DMS 273 (cell line): Measurements from ENCODE around the gene E2F6.

Experiments used
- DNase-seq: peaks from one replicate; lab custom pipeline; 2025; ENCODE audit not compliant: unreplicated experiment; lab: John Stamatoyannopoulos, UW

E2F6 gene, protein sequence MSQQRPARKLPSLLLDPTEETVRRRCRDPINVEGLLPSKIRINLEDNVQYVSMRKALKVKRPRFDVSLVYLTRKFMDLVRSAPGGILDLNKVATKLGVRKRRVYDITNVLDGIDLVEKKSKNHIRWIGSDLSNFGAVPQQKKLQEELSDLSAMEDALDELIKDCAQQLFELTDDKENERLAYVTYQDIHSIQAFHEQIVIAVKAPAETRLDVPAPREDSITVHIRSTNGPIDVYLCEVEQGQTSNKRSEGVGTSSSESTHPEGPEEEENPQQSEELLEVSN

DNA sequence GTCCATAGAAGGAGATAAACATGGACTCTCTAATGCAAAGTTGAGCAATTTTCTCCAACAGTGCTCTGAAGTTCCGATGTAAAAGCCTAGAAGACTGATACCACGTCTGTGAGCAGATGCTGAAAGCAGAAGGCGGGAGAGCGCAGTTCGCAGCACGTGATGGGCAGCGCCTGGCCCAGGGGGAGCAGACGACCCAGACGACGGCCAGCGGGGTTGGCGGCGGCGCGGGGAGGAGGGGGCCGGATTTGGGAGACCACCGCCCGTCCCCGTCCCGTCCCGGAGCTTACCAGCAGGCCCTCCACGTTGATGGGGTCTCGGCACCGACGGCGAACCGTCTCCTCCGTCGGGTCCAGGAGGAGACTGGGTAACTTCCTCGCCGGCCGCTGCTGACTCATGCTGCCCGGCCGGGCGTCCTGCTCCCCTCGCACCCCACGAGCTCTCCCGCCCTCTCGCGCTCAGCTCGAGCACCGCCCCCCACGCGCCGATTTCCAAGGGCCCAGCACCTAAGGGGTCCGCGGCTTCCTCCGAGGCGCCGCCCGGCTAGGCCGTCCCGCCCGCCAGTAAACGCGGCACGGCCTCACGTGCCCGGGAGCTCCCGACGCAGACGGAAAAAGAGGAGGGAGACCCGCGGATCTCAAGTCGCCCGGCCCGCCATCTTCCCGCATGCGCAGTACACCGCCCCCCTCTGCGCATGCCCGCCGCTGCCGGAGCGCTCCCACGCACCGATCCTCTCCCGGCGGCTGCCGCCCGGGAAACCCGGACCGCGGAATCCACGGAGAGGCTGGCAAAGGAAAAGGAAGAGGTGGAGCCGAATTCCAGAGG, at the start of gene E2F6:
TSS of gene E2F6 (minus strand) at position 677 of the 822 bp plus-strand sequence. CDS start at position 395, 282 bp downstream.
- DNase-seq: peak; percentile 99

DNA sequence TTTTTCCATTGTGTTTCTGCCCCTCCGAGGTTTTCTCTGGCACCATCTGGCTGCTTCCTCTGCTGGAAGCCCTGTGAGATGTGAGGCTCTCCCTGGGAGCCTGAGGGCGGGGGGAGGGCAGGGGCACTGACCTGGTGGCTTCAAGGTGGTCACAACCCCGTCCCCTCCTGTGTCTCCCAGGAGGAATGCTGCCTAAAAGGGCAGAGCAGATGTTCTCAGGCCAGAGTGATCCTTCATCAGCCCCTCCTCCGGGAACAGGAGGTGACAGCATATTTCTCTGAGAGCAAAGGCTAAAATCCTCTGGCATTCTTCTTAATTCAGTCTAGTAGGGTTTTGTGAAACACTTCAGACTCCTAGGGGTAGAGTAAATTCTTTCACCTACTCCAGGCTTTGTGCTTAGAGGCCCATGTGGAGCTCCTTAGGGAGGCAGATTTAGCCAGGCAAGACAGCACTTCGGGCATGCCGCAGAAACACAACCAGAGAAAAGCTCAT, 49.6 kb upstream of the E2F6 start:
- DNase-seq: peak; percentile 28

DNA sequence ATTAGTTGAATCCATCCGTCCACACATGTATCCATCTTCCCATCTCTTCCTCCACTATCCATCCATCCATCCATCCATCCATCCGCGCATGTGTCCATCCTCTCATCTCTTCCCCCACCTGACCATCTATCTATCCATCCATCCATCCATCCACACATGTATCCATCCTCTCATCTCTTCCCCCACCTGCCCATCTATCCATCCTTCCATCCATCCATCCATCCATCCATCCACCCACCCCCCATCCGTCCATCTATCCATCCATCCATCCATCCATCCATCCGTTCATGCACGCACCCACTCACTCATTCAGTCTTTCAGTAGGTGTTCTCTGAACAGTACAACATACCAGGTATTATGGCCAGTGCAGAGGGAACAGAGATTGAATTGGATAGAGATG, 48.9 kb upstream of the E2F6 start:
- DNase-seq: no peak

DNA sequence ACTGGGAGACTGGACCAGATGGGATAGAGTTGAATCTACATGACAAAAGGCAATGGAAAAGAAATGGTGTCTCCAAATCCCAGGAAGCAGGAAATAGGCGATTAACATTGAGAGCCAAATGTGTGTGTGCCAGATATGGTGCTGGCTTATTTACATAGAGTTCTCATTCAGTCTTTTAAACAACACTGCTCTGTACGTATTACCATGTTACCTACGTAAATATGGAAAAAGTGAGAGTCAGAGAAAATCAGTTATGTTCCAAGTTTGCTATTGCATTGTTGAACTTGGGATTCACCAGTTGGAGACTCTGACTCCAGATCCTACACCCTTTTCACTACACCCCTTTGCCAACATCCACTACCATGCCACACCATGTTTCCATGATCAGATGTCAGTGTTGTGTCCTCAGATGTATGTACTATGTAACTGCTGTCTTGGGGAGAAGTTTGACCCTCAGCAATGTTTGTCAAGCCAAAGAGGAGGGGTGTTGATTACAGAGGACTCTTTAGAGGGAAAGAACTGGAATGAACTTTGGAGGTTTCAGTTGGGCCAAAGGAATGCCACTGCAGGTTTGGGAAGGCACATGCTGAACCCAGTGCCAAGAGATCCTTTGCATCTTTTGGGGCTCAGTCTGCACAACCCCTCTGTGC, 48.2 kb upstream of the E2F6 start:
- DNase-seq: no peak

DNA sequence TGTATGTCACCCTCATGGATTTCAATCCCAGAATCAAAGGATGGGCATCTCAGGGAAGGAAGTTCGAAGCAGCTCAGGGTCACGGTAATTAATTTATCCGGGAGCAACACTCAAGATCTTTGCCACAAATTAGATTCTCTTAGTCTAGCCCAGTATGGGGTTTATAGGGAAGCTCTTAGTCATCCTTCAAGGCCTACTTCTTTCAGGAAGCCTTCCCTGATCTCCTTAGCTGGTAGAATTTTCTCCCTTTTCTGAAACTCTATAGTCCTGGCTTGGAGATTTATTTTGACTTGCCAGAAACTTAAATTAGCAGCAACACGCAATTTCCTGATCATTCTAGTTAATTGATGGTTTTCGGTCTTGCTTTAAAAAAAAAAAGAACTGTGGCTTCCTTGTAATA, 47.4 kb upstream of the E2F6 start:
- no peak for DNase-seq

DNA sequence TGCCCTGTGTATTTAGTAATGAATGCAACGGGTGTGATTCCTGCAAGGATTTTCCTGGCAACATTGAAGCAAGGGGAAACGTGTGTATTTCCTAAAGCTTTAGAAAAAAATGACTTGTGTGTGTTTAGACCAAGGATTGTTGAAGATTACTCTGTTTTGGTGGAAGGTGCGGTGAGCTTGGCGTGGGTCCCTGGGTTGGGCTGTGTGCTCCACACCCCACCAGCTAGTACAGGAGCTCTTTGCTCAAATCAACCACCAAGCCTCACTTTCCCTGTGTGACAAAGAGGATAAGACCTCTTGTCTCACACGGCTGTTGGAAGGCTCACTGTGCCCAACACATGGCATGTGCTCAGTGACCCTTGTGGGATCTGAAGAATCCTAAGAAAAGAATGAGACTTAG, 46.5 kb upstream of the E2F6 start:
- DNase-seq: no peak

DNA sequence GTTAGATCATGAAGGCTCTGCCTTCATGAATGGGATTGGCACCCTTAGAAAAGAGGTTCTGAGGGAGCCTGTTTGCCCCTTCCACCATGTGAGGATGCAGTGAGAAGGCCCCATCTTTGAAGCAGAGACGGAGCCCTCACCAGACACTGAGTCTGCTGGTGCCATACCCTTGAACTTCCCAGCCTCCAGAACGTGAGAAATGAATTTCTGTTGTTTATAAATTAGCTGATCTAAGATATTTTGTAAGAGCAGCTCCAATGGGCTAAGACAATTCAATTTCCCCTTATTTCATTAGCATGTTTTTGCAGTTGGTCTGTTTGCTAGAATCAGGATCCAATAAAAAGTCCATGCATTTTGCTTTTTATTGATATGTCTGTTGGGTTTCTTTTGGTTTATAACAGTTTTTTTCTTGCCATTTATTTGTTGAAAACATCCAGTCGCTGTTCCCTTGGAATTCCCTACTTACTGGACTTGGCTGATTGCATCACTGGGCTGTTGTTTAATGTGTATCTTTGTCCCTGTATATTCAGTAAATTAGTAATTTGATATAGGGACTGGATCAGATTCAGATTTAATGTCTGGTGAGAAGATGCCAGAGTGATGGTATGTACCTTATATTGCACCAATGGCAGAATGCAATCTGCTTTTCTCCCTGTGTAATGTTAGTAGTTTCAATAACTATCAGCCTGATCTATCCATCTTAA, 43.8 kb upstream of the E2F6 start:
- no peak for DNase-seq

DNA sequence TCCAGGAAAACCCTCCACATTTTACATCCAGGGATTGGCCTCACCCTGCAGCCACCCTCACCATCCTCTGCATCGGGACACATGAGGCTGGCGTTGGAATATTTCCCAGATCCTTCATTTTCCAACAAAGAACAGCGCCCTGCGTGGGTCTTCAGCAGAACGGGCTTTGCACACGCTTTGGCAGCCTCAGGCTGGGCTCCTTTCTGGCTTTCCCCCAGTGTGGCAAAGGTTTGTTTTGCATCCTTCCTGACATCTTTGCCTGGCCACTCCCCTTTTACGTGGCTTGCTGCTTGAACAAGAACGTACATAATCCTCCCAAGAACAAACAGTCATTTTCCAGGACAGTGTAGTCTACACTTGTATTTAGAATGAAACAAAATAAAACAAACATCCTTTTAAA, 42.3 kb upstream of the E2F6 start:
- no peak for DNase-seq

DNA sequence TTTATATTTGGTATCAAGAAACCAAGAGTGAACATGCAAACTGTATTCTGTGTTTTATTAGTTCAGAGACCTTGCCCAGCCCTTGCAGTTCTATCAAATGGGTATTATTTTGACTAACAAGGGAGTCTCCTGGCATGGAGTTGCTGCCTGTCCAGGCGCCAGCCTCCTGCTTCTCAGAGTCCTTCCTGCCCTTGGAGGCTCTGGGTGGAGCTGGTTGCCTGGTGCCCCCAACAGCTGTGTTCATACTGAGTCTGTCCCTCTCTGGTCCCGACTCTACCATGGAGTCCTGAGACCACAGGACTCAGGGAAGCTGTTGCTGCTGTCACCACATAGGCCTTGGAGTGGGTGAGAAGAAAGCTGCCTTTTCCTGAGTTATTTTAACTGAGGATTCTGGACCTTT, 41.6 kb upstream of the E2F6 start:
- no peak for DNase-seq

DNA sequence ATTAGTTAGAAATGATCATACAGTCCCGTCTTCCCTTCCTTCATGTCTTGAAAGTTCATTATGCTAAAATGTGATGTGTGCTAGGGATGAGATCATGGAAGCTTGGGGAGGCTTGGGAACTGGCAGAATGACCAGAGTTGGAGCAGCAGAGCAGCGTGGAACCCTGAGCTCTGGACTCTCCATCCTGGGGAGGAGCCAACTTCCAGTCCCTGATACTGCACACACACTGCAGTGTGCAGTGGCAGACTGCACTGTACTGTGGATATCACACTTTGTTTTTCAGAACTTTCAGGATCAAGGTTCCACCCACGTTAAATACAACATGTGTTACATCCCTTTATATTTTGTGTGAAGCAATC, 40.6 kb upstream of the E2F6 start:
- peak; percentile 19 for DNase-seq

DNA sequence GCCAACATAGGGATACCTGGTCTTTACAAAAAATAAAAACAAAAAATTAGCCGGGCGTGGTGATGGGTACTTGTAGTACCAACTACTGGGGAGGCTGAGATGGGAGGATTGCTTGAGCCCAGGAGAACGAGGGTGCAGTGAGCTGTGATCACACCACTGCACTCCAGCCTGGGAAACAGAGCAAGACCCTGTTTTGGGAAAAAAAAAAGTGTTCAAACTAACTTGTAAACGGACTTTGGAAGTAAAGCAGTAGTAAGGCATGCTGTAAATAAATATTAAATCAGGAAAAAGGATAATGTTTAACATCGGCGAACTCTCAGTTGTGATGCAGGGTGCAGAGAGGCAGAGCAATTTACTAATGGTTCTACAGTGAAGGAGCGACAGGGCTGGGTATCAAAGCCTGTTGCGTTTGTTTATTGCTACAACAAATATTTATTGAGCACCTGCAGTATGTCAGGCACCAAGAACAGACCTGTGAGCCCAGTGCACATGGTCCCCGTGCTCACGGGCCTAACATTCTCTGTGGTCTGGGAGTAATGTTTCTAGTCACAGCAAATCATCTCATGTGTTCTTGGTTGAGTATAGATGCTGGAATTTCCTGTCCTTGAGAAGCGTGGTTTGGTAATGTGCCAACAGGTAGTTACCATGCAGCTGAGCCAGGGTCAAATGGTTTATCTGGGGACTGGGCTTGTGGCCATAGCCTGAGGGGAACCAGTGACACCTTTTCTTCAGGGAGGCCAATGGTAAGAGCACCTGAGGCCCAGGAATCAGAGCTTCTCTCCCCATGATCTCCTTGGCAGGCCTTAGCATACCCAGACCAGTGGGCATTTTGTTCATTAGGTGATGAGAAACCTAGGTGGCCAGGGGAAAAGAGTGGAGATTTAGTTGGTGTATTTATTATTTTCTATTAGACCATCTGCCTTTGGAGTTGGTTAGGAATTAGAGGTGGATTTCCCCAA, 40.0 kb upstream of the E2F6 start:
- peak; percentile 10 for DNase-seq

DNA sequence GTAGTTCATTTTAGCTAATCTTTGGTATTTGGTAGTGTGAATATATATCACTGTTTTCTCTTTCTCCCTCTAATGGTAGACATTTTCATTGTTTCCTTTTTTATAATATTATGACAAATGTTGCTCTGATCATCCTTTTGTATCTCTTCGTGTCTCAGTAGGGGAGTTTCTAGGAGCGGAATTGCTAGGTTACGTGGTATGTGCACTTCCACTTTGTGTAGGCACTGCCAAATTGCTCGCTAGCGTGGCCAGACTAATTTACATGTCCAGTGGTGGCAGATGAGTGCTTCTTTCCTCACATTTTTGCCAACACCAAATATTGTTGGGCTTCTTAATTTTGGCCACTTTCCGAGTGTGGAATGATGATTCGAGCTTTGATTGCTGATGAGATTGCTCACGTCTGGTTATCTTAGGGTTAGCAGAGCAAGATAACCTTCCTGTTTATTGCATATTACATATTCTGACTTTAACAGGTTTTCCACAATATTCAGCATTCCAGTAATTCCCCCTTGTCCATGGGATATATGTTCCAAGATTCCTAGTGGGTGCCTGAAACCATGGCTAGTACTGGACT, 37.5 kb upstream of the E2F6 start:
- no peak for DNase-seq

DNA sequence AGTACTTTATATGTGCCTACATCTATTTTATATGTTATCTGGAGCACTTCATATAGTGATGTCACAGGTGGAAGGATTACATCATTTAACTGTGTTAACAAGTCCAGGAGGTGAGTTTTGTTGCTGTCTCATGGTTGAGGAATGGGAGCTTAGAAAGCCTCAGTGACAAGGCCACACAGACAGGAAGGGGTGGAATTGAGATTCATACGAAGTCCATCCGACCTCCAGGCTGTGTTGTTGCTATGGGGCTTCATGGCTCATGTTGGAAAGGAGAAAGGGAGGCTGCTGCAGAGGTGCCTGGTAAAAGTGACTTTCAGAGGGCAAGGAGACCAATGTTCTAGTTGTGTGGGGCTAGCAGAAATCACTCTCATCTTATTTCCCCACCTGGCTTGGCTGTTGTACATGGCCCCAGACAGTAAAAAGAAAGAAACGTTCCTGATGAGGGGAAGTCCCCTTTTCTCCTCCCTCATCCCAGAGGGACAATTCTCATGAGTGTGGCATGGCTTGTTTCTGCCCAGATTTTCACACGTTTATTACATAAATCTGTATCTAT, 36.9 kb upstream of the E2F6 start:
- peak; percentile 8 for DNase-seq

DNA sequence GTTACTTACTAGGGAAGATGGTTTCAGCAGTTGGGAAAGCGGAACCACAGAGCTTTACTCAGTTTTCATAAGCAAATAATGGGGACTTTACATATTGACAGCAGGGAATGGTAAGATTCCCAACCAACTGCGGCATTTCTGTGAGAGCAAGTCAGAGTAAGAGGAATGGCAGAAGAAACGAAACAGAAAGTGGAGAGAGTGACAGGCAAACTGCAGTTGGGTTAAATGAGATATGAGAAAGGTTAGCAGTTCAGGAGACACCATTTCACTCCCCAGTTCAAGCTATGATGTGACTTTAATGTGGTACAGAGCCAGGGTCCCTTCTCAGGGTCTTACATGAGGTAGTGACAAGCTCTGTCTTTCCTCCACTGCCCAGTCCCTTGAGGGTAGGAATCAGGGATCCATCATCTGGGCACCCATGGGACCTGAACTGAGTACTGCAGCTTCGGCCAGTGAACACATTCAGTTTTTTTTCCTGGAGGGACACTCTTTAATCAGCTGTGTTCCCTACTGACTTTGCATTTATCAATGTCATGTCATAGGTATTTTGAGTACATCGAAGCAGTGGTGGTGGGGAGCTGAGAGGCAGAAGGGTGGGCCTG, 34.8 kb upstream of the E2F6 start:
- no peak for DNase-seq

DNA sequence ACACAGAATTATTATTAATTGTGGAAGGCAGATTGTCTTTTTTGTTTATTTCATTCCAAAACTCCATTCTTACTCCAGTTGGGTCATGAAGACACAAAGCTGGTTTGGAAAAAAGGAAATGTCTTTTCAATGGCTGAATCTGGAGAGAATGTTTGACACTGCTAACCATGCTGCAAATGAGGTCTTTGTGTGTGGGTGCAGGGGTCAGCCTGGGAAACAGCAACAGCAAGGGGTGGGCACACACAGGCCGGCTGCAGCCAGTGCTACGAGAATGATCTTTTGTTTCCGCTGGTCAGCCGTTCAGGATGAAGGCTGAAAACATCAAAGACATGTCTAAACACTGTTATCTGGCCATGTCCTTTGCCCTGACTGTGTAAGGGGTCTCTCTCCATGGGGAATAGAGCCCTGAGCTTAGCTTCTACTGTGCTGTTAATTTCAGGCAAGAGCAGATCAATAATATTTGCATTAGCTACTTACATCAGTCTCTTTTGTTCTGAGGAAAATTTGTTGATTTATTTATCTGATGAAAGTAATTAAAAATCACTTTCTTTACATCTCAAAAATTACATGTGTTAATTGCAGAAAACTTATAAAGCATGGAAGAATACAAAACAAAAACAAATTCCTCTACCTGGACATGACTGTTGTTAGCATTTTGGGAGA, 33.3 kb upstream of the E2F6 start:
- no peak for DNase-seq

DNA sequence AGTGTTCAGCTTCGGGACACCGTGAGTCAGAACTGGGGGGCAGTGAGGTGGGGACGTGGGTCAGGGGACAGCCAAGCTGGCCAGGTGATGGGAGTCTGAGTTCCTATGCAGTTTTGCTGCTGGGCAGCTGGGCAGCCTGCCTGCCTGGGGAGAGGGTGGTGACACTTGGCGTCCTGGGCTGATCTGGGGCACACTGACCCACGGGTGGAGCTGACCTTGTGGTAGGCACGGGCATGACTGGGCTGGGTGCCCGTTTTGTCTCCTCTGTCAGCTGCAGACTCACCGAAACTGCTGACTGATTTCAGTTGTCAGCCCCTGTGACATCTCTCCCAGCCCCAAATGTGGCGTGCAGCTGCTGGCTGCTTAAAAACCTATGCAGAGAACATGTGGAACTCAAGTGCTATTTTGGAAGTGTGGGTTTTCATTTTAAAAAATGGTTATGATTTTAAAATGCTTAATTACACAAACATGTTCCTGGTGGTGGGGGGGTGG, 32.6 kb upstream of the E2F6 start:
- peak; percentile 28 for DNase-seq

DNA sequence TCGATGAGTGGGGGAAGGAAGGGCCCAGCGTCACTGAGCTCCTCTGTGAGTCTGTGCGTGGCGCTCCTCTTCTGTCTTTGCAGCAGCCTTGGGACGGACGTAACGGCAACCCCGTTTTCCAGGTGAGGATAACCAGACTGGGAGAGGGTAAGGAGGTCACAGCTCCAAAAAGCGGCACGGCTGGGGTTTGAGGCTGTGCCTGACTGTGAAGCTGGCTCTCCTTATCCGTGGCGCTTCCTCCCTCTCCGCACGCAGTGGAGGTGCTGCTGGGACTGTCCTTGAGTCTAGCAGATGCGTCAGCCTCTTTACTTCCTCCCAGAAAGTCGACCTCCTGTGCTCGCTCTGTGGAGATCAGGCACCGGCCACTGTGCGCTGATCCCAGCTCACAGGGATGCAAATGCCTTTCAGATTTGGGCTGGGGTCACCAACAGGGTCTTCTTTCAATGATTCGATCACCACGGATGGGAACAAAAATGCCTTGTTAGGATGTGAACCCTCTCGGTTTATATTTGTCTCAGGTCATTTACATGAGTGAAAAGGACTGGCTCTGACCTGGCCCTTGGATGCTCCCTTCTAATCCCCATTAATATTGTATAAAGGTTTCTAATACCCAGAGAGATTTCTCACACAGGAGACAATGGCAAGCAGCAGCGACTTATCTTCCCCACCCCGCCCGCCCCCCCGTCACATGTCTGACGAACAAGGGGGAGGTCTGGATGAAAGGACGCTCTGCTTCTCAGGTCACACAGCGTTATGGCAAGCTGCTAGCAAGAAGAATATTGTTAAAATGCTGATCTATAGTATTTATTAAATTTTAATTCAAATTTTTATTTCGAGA, 30.1 kb upstream of the E2F6 start:
- DNase-seq: no peak

DNA sequence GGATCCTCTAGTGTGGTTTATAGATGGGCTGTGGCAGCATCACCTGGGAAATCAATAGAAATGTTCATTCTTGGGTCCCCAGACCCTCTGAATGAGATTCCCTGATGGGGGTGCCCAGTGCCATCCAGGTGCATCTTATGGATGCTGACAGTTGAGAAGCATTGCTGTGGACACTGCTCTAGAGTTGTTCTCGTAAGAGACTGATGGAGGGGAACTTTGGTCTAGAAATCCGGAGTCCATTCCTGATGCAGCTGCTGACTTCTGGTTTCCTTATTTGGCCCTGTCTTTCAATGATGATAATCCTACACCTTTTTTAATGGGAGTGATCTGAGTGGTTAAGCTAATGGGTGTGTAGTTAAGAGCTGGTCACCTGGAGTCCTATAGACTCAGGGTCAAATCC, 28.3 kb upstream of the E2F6 start:
- DNase-seq: no peak
